ENCODE results near the gene GLIS1. TPM values are rescaled to one million over a fixed set of nuclear protein-coding genes. Genes with fewer than 3 reads are reported as not detected.

The GLIS1 gene
- total and polyA plus RNA-seq, 2 experiments from 2014 or later: 0.26 to 0.31 TPM

DNA sequence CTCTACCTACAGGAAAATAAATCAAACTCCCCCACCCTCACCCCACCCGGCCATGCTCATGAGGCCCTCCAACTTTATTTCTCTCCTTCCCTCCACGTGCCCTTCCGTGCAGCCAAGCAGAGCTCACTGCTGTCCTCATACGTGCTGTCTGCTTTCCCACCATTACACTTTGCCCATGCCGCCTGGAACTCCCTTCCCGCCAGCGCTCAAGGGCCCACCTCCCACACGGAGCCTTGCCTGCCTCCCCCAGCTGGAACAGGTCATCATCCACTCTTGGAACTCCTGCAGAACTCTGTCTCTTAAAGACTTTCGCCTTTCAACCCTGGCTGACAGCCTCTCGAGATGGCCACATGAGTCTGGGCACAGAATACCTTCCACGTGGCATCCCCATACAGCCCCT is 42.4 kb downstream of the GLIS1 start (continued):
- no peak for TF ChIP-seq ZNF114 (CRISPR knock-in tag; IDR thresholded peaks at IDR 0.05)
- no peak for TF ChIP-seq CREB1 (CRISPR knock-in tag; IDR thresholded peaks at IDR 0.05; ENCODE audit: low read depth)
- no peak for TF ChIP-seq NANOG (IDR thresholded peaks at IDR 0.05; ENCODE audit: borderline replicate concordance)
- TF ChIP-seq, protein P1, sequence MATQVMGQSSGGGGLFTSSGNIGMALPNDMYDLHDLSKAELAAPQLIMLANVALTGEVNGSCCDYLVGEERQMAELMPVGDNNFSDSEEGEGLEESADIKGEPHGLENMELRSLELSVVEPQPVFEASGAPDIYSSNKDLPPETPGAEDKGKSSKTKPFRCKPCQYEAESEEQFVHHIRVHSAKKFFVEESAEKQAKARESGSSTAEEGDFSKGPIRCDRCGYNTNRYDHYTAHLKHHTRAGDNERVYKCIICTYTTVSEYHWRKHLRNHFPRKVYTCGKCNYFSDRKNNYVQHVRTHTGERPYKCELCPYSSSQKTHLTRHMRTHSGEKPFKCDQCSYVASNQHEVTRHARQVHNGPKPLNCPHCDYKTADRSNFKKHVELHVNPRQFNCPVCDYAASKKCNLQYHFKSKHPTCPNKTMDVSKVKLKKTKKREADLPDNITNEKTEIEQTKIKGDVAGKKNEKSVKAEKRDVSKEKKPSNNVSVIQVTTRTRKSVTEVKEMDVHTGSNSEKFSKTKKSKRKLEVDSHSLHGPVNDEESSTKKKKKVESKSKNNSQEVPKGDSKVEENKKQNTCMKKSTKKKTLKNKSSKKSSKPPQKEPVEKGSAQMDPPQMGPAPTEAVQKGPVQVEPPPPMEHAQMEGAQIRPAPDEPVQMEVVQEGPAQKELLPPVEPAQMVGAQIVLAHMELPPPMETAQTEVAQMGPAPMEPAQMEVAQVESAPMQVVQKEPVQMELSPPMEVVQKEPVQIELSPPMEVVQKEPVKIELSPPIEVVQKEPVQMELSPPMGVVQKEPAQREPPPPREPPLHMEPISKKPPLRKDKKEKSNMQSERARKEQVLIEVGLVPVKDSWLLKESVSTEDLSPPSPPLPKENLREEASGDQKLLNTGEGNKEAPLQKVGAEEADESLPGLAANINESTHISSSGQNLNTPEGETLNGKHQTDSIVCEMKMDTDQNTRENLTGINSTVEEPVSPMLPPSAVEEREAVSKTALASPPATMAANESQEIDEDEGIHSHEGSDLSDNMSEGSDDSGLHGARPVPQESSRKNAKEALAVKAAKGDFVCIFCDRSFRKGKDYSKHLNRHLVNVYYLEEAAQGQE (IDR thresholded peaks at IDR 0.05; ENCODE audit: unreplicated experiment): no peak
- TF ChIP-seq JUNB (IDR thresholded peaks at IDR 0.05; ENCODE audit: unreplicated experiment): no peak
- TF ChIP-seq EZH2phosphoT487 (IDR thresholded peaks at IDR 0.05; ENCODE audit: unreplicated experiment): no peak

DNA sequence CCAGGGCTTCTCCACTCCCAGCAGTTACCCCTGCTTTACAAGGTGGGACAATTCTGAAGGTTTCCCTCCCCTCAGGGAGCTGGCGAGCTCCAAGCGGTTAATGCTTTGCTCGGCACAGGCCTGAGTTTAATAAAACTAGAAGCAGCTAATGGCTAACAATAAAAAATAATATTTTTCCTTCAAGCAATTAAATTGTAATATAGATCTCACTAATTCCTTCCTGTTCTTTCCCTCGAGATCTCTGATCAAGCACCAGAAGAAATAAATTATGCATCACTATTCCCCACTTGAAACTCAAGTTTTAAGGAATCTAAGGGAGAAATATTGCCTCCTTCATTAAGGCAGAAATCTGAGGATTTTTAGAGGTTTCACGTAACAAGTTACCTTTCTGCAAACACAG is 42.9 kb downstream of the GLIS1 start:
- H4K20me1 ChIP-seq (replicated peaks; ENCODE audit: insufficient read depth): no peaks in the 10 kb centered on the region
- H3K4me3 ChIP-seq: no peak overlapping the region
- Mint-ChIP-seq H3K27ac (no peak overlapping the region), H3K9me3 (no peaks in the 10 kb centered on the region), H3K36me3 (ENCODE audit: low read depth) (no peaks in the 10 kb centered on the region), H3K4me3 (no peak overlapping the region), H3K4me1 (peaks cover 5% of the 10 kb centered on the region; the same call in 1 of the 3 replicates), H3K27me3 (ENCODE audit: insufficient read depth, low read depth, poor library complexity) (peaks cover 4% of the 10 kb centered on the region)
- no peak overlapping the region for H3K4me2 ChIP-seq
- no peaks in the 10 kb centered on the region for H3F3A ChIP-seq (replicated peaks; ENCODE audit: low read depth)
- H2AFZ ChIP-seq: no peak overlapping the region
- H3K27me3 ChIP-seq (ENCODE audit: insufficient read depth): no peaks in the 10 kb centered on the region
- H3K36me3 ChIP-seq (ENCODE audit: insufficient read depth): no peaks in the 10 kb centered on the region
- no peaks in the 10 kb centered on the region for H3K79me2 ChIP-seq (replicated peaks; ENCODE audit: insufficient read depth)
- H3K4me1 ChIP-seq (ENCODE audit: insufficient read depth): no peaks in the 10 kb centered on the region
- H3K9me2 ChIP-seq (ENCODE audit: insufficient read depth): no peaks in the 10 kb centered on the region
- no peak overlapping the region for H3K27ac ChIP-seq (ENCODE audit: low read depth)
- no peak for TF ChIP-seq NANOG (IDR thresholded peaks at IDR 0.05; ENCODE audit: borderline replicate concordance)
- TF ChIP-seq, protein P2, sequence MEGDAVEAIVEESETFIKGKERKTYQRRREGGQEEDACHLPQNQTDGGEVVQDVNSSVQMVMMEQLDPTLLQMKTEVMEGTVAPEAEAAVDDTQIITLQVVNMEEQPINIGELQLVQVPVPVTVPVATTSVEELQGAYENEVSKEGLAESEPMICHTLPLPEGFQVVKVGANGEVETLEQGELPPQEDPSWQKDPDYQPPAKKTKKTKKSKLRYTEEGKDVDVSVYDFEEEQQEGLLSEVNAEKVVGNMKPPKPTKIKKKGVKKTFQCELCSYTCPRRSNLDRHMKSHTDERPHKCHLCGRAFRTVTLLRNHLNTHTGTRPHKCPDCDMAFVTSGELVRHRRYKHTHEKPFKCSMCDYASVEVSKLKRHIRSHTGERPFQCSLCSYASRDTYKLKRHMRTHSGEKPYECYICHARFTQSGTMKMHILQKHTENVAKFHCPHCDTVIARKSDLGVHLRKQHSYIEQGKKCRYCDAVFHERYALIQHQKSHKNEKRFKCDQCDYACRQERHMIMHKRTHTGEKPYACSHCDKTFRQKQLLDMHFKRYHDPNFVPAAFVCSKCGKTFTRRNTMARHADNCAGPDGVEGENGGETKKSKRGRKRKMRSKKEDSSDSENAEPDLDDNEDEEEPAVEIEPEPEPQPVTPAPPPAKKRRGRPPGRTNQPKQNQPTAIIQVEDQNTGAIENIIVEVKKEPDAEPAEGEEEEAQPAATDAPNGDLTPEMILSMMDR (conservative IDR thresholded peaks at IDR 0.05; ENCODE audit: low read depth in 2 of 2): no peak
- no peak for TF ChIP-seq STAT1 (IDR thresholded peaks at IDR 0.05; ENCODE audit: unreplicated experiment)
- TF ChIP-seq ZNF331 (CRISPR knock-in tag; IDR thresholded peaks at IDR 0.05; ENCODE audit: low read depth): no peak
- TF ChIP-seq, protein P3, sequence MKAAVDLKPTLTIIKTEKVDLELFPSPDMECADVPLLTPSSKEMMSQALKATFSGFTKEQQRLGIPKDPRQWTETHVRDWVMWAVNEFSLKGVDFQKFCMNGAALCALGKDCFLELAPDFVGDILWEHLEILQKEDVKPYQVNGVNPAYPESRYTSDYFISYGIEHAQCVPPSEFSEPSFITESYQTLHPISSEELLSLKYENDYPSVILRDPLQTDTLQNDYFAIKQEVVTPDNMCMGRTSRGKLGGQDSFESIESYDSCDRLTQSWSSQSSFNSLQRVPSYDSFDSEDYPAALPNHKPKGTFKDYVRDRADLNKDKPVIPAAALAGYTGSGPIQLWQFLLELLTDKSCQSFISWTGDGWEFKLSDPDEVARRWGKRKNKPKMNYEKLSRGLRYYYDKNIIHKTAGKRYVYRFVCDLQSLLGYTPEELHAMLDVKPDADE (IDR thresholded peaks at IDR 0.05): no peak
- ATAC-seq (no peak), DNase-seq (ENCODE audit: low spot score) (no peak)

Data from GM23338 (cell line).